HG03108 (cell line): ENCODE measurements around the gene TUBB1.
"Not testable (repeated sequence)": the region's sequence is repeated elsewhere in the genome, so short reads cannot be mapped to it uniquely, and the experiment has no call there.

Source experiments
- ATAC-seq: cut with Tn5 transposase; IDR thresholded peaks from one replicate; pipeline ENCODE4 v1.9.1; 2021; ENCODE audit warnings: moderate library complexity; ENCODE audit not compliant: unreplicated experiment

Gene TUBB1

GRCh38 chr20:59005523-59006166, 13.6 kb upstream of the TUBB1 start:
- ATAC-seq: no peak

- ATAC-seq: no peak
These were observed 12.9 kb upstream of the TUBB1 start for GRCh38 chr20:59006167-59006863.

- no peak for ATAC-seq
These were observed 12.2 kb upstream of the TUBB1 start, which contains the start of gene CTSZ for GRCh38 chr20:59006864-59007664. Gene CTSZ (minus strand): TSS chr20:59007254. CDS start chr20:59007128, 126 bp downstream.

GRCh38 chr20:59007665-59008511, 11.3 kb upstream of the TUBB1 start:
- peak; percentile 21 for ATAC-seq

- ATAC-seq: no peak
These were observed 10.4 kb upstream of the TUBB1 start for GRCh38 chr20:59008715-59009336.

- no peak for ATAC-seq
These were observed 8.8 kb upstream of the TUBB1 start for GRCh38 chr20:59010321-59010994.

- no peak for ATAC-seq
These were observed 8.0 kb upstream of the TUBB1 start for GRCh38 chr20:59010995-59011873.

GRCh38 chr20:59011874-59012157, 7.4 kb upstream of the TUBB1 start:
- not testable (repeated sequence) for ATAC-seq

- no peak for ATAC-seq
These were observed 5.9 kb upstream of the TUBB1 start for GRCh38 chr20:59013031-59013951.

- ATAC-seq: no peak
These were observed 5.1 kb upstream of the TUBB1 start for GRCh38 chr20:59013959-59014608.

GRCh38 chr20:59014680-59015389, 4.4 kb upstream of the TUBB1 start:
- ATAC-seq: no peak

- no peak for ATAC-seq
These were observed 3.8 kb upstream of the TUBB1 start for GRCh38 chr20:59015411-59015810.

- ATAC-seq: no peak
These were observed 3.2 kb upstream of the TUBB1 start for GRCh38 chr20:59015812-59016711.

GRCh38 chr20:59016795-59017492, 2.3 kb upstream of the TUBB1 start:
- no peak for ATAC-seq

- ATAC-seq: no peak
These were observed 1.6 kb upstream of the TUBB1 start for GRCh38 chr20:59017493-59018231.
